Midbrain (tissue), 1 donor: ENCODE measurements around the gene VEZF1.

ENCODE experiments used
- DNase-seq: peaks from one replicate; lab custom pipeline; 2025; lab: John Stamatoyannopoulos, UW

The VEZF1 gene

GRCh38 chr17:57929386-57929785 is 58.7 kb downstream of the VEZF1 start:
- no peak for DNase-seq

- DNase-seq: peak; percentile 52
Observed at GRCh38 chr17:57928928-57929327, 59.1 kb downstream of the VEZF1 start.

DNA sequence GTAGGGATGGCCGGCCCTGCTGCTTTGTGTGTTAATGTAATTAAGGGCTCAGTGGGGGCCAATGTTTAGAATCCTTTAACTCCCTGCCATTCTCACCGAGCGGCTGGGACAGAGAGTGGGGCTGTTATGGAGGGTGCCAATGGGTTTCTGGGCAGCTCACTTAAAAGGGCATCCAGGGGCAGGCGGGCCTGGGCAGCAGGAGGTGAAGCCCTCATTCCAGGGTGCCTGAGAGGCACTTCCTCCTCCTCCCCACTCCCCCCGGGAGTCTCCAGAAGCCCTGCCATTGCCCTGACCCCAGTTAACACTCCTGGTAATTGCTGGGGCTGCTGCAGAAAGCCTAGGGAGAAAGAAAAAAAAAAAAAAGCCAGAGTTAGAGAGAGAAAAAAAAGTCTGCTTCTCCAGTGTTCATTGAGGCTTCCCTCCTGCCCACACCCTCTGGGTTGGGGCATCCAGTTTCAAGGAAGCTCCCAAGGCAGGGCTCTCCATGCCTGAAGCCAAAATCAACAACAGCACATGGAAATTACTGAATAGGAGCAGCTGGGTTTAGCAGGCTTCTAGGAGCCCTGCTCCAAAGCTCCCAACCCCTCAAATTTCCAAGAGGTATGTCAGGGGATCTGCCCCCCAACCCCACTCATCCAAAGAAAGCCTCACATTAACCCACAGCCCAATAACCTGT is 60.9 kb downstream of the VEZF1 start:
- peak; percentile 79 for DNase-seq

DNA sequence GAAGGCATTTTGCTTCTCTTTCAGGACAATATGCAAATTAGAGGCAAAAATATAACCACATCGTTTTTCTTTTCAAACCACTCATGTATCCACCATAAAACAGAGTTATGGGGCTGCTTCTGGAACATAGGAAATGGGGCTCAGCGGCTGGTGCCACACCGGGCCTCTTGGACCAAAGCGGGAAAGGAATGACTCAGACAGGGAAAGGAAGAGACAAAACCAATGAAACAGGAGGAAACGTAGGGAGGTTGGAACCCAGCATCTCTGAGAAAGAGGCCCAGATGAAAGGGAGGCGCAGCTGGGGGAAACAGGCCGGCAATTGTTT is 61.4 kb downstream of the VEZF1 start:
- DNase-seq: no peak

DNA sequence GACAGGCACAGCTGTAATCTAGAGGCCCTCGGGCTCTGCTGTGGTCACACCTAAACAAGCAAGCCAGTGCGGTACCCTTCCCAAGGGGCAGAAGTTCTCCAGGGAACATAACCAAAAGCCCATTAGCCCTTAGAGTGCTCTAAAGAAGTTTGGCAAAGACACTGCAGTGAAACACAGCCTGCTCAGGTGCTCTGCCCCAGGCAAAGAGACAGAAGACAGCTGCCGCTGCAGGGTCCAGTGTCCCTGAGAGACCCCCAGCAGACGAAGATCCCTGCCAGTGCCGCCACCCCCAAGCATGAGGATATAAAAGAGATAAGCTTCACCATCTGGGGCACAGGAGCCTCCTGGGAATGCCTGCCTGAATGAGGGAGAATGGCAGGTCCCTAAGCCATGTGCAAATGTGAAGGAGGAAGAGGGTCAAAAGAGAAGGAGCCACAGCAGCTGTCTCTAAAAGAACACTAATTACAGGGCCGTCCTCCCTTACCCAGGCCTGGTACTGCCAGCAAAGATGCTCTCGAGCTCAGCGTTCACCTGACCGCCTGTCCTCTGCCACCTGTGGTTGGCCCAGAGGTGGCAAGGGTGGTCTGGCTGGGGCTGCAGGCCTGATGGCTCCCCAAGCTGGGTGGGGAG is 62.6 kb downstream of the VEZF1 start:
- no peak for DNase-seq

- no peak for DNase-seq
Observed at GRCh38 chr17:57924677-57925076, 63.4 kb downstream of the VEZF1 start.
